ENCODE results near the gene CDC45.

- TF ChIP-seq YY1 (IDR thresholded peaks at IDR 0.05; ENCODE audit: insufficient read depth, insufficient read length) (peak; percentile 98), ZNF274 (IDR thresholded peaks at IDR 0.05; ENCODE audit: low read depth, low read length) (no peak), SUZ12 (IDR thresholded peaks at IDR 0.05; ENCODE audit: extremely low read depth, insufficient read depth, insufficient read length) (no peak)
Observed at GRCh38 chr22:19479355-19480172, at the start of gene CDC45.

Measured in NT2/D1 (cell line).